ENCODE measurements around the gene ALPG. TPM values are rescaled to one million over a fixed set of nuclear protein-coding genes. Genes with fewer than 3 reads are reported as not detected.
"Not testable (repeated sequence)": the region's sequence is repeated elsewhere in the genome, so short reads cannot be mapped to it uniquely, and the experiment has no call there.

The ALPG gene
- total RNA-seq, 1 experiment from 2014 or later, result 65.3 TPM

GRCh38 chr2:232446266-232446777 is 39.7 kb downstream of the ALPG start:
- H3K4me3 ChIP-seq (ENCODE audit: low read depth in 2 of 2, low read length in 2 of 2); DNase-seq (ENCODE audit: low read depth, low spot score); H3K27ac ChIP-seq (ENCODE audit: low read length); H3K9me3 ChIP-seq (ENCODE audit: control insufficient read depth, insufficient read depth, low read depth, low read length); BruUV-seq (replicated peaks); H3K36me3 ChIP-seq (ENCODE audit: control insufficient read depth, insufficient read depth, low read length); H3K4me1 ChIP-seq (ENCODE audit: control insufficient read depth, insufficient read depth, low read length); POLR2A ChIA-PET; in situ Hi-C loops (cut with HindIII; ENCODE audit: low pct_unique_long_range_greater_than_20kb, low sequenced_read_pairs); H3K27me3 ChIP-seq (ENCODE audit: control insufficient read depth, insufficient read depth, low read length): not testable (repeated sequence)
- ATAC-seq, result peak; percentile 67
- intact Hi-C loops (cut with micrococcal nuclease; ENCODE audit: unreplicated experiment), result loop anchor here (2.0 kb wide), 1 partner anchor 76 kb away; no protein-coding TSS in a partner anchor
- peak; percentile 73 for TF ChIP-seq CTCF (IDR thresholded peaks at IDR 0.05)
- CTCF ChIA-PET, result interaction anchor here (0.5 to 2.0 kb wide), 4 partner anchors 43 to 76 kb away, joined by 3 to 10 read pairs (median 5); no protein-coding TSS in a partner anchor

GRCh38 chr2:232447091-232447620 is 40.5 kb downstream of the ALPG start:
- no peak for TF ChIP-seq SIN3A (IDR thresholded peaks at IDR 0.05; ENCODE audit: borderline replicate concordance, insufficient read depth, low read depth, low read length)
- no peak for TF ChIP-seq POLR2AphosphoS5 (IDR thresholded peaks at IDR 0.05; ENCODE audit: low read depth, low read length)
- no peak for TF ChIP-seq CTCF (IDR thresholded peaks at IDR 0.05)
- TF ChIP-seq TCF7L2 (IDR thresholded peaks at IDR 0.05; ENCODE audit: low read depth, low read length), result no peak
- no peak for TF ChIP-seq REST (IDR thresholded peaks at IDR 0.05; ENCODE audit: insufficient read depth in 1 of 2, low read depth in 2 of 2, low read length in 1 of 2)
- no peak overlapping the region for H3K4me3 ChIP-seq (ENCODE audit: low read depth in 2 of 2, low read length in 2 of 2)
- in situ Hi-C loops (cut with HindIII; ENCODE audit: low pct_unique_long_range_greater_than_20kb, low sequenced_read_pairs) (no loop called here), intact Hi-C loops (cut with micrococcal nuclease; ENCODE audit: unreplicated experiment) (loop anchor here (2.0 kb wide), 1 partner anchor 76 kb away; no protein-coding TSS in a partner anchor)
- H3K9me3 ChIP-seq (ENCODE audit: control insufficient read depth, insufficient read depth, low read depth, low read length), result no peaks in the 10 kb centered on the region
- CTCF ChIA-PET, result interaction anchor here (0.6 to 2.0 kb wide), 4 partner anchors 74 to 571 kb away, joined by 3 to 7 read pairs (median 3); no protein-coding TSS in a partner anchor
- no peak overlapping the region for H3K27ac ChIP-seq (ENCODE audit: low read length)
- POLR2A ChIA-PET, result no interaction called here
- BruUV-seq (replicated peaks), result no TSS peak
- DNase-seq (ENCODE audit: low read depth, low spot score), result no peak
- no peaks in the 10 kb centered on the region for H3K27me3 ChIP-seq (ENCODE audit: control insufficient read depth, insufficient read depth, low read length)
- no peaks in the 10 kb centered on the region for H3K4me1 ChIP-seq (ENCODE audit: control insufficient read depth, insufficient read depth, low read length)
- H3K36me3 ChIP-seq (ENCODE audit: control insufficient read depth, insufficient read depth, low read length), result no peaks in the 10 kb centered on the region
- no peak for ATAC-seq
